DMS114 treated with DMSO at 0.1 percent for 48 hours (cell line): Measurements from ENCODE around the gene ACSS2.

Experiments
- DNase-seq: peaks from one replicate; lab custom pipeline; 2025; ENCODE audit not compliant: unreplicated experiment; lab: John Stamatoyannopoulos, UW

The ACSS2 gene

DNA sequence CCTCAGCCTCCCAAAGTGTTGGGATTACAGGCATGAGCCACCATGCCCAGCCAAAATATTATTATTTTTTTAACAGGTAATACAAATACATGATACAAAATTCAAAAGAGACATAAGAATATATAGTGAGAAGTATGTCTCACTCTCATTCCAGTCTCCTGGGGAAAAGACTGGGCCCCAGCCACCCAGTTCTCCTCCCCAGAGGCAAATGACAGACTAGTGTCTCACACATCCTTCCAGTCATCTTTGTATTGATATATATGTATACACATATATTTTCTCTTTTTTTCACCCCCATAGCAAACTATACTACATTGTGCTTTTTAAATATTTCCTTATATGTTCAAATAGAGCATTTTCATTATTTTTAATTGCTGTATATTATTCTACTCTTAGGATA is 70.9 kb downstream of the ACSS2 start:
- DNase-seq, result no peak

DNA sequence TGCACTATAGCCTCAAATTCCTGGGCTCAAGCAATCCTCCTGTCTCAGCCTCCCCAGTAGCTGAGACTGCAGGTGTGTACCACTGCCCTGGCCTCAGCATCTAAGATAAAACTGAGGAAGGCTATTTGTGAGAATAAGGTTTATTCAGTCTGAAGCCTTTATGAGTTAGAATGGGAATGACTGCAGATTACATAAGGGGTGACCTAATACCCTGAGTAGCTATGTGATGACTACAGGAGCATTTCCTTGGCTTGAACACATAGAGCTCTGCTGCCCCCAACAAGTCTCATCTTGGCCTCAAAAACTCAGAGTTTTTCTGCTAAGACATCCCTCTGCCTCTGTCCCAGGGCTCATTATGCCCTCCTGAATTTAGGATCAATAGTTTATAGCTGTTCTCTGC is 71.6 kb downstream of the ACSS2 start:
- DNase-seq, result no peak

- DNase-seq, result no peak
Observed at GRCh38 chr20:34949120-34949519, 72.7 kb downstream of the ACSS2 start.

GRCh38 chr20:34951252-34951651 is 74.8 kb downstream of the ACSS2 start:
- no peak for DNase-seq

DNA sequence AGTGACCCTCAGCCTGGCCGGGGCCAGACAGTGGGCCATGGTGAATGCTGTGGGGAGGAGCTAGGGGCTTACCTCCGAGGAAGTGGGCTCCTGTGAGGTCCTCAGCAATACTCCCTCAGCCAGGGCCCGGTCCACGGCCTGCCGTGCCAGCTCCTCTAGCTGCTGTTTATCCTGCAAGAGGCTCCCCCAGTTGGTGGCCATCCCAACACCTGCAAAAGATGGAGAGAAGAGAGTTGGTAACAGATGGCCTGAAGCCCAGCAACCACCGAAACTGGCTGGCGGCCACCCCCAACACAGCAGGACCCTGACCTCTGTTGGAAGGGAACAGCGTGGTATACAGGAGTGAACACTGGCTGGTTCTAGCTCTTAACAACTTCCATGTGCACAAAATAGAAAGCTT is 75.2 kb downstream of the ACSS2 start:
- DNase-seq, result no peak

DNA sequence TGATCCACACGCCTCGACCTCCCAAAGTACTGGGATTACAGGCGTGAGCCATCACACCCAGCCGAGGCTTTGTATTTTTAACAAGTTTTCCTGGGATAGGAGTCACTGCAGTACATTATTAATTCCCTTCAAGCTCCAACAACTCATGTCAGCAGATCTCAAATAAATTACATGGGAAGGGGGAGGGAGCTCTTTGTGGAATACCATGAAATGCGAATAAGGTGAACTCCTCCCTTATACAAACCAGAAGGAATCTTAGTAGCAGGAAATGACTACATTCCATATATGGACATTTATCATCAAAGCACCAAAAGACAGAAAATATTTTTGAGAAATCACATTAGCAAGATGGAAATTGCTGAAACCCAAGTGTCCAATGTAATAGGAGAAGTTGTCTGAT is 76.3 kb downstream of the ACSS2 start:
- no peak for DNase-seq

GRCh38 chr20:34953960-34954359 is 77.5 kb downstream of the ACSS2 start:
- no peak for DNase-seq

DNA sequence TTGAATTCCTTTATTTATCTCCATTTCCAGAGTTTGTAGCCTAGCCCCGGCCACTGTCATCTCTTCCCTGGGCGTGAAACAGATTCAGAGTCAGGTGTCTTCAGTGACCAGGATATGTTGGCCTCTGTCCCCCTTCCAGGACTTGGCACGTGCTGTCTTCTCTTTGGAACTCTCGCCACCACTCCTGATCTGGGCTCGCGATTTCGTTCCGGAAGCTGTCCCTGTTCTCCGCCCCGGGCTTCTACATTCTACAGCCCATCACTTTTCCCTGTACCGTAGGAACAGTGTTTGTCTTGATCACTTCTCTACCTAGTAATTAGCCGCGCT is 78.5 kb downstream of the ACSS2 start:
- DNase-seq, result peak; percentile 37

GRCh38 chr20:34955231-34956040 is 79.0 kb downstream of the ACSS2 start, which contains the start of the genes GSS and MYH7B:
Gene GSS (minus strand): TSS chr20:34955806. CDS start chr20:34951852, 3,954 bp downstream.
Gene MYH7B (plus strand): TSS chr20:34955868. CDS start chr20:34978006, 22,138 bp downstream.
- peak; percentile 71 for DNase-seq

DNA sequence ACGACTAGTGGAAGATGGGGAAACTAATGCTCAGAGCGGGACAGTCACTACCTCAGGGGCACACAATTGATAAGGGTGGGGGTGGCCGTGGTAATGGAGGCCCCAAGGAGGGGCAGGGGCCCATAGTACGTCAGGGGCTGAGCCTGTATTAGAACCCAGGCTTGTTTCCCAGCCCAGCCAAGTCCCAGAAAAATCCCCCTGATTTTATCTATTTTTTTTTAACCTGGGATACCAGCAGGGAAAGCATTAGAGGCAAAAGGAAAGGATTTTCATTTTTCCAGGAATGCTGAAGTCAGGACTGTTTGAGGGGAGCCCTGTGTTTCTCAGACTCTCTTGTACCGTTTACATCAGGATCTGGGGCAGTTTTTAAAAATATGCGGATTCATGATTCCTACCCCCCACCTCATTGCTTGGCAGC is 79.6 kb downstream of the ACSS2 start:
- no peak for DNase-seq

DNA sequence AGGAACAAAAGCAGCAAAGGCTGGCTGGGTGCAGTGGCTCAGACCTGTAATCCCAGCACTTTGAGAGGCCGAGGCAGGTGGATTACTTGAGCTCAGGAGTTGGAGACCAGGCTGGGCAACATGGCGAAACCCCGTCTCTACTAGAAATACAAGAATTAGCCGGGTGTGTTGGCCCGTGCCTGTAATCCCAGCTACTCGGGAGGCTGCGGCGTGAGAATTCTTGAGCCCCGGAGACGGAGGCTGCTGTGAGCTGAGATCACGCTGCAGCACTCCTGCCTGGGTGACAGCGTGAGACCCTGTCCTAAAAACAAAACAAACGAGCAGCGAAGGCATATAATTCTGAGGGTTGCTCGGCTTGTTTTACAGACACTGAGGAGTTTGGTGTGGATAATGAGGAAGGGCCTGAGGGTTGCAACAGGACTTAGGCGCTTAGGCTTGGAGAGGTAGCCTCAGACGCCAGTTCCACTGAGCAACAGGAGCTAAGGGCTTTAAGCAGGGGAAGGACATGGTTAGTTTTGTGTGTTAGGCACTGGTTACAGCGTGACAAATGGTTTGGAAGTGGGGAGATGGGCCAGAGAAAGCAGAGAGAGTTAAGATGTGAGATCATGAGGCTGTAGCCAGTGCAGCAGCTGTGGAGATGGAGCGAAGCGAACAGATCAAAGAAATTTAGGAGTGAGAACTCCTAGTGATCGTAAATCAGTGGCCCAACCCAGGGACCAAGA is 80.5 kb downstream of the ACSS2 start:
- DNase-seq, result no peak

GRCh38 chr20:34964486-34964885 is 88.1 kb downstream of the ACSS2 start:
- DNase-seq, result no peak

- DNase-seq, result no peak
Observed at GRCh38 chr20:34965051-34965450, 88.6 kb downstream of the ACSS2 start.

GRCh38 chr20:34967421-34967820 is 91.0 kb downstream of the ACSS2 start:
- no peak for DNase-seq

- no peak for DNase-seq
Observed at GRCh38 chr20:34968042-34968775, 91.8 kb downstream of the ACSS2 start.

DNA sequence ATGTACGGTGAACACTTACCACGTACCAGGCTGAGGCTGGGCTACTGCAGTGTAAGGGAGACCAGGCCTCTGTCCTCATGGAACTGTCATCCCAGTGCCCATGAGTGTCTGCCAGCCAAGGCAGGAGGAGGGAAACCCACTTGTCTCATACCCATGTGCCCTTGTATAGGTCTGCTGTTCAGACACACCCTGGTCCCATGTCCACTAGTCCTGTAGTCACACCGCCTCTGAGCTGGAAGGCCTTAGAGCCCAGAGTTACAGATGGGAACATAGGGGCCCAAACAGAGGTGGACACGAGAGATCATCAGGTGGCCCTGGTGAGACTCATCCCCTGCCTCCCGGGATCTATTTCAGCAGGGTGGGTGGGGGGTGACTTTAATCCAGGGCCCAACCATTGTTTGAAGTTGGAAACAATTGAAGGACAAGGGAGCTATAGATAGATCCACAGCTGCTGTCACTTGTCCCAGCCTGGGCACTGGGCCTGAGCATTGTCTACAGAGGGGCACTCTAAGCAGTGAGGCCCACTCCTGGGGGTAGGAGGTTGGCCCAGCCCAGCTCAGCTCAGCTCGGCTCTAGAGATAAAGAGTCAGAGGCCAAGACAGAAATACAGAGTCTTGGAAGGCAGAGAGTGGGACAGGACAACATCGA is 93.9 kb downstream of the ACSS2 start:
- no peak for DNase-seq

GRCh38 chr20:34970846-34971560 is 94.6 kb downstream of the ACSS2 start:
- DNase-seq, result no peak

- no peak for DNase-seq
Observed at GRCh38 chr20:34971561-34972235, 95.3 kb downstream of the ACSS2 start.

GRCh38 chr20:34974246-34974645 is 97.8 kb downstream of the ACSS2 start:
- no peak for DNase-seq

- DNase-seq, result no peak
Observed at GRCh38 chr20:34976286-34976685, 99.9 kb downstream of the ACSS2 start.
